Measurements from ENCODE around the gene DAAM1.

DNA sequence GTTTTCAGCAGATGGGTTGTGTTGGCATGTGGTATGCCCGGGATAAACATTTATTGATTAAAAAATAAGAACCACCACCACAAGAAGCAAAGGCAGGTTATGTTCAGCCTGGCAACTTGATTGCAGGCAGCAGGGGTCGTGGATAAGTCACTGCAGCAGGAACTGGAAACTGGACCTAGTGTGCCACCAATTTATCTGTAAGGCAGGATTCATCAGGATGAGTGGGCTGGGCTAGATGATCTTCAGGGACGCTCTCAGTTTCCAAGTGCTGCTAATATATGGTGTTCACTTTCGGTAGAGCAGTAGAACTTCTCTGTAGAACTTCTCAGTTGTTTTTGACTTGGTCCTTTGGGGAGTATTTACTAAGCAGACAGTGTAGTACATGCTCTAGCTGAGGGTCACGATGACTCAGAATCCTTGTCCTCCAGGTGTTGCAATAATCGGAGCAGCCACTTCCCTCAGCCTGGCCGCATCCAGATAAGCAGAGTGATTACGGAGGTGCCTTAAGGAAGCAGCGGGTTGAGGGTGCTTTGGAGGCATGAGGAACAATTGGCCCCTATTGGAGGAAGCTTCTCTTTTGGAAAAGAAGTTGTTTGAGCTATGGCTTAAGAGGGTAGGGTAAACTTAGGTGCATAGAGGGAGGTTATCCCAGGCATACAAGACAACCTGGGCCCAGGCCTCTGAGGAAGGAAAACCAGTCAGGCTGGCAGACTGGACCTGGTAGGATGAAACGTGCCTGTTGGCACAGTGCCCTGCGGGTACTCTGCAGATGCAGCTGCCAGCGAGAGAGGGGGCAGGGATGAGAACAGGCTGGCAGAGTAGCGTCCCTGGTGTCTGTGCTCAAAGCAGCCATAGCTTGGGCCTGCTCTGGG, 172.7 kb downstream of the DAAM1 start:
- no peak for TF ChIP-seq POLR2A (IDR thresholded peaks at IDR 0.05)
- TF ChIP-seq, protein P1, sequence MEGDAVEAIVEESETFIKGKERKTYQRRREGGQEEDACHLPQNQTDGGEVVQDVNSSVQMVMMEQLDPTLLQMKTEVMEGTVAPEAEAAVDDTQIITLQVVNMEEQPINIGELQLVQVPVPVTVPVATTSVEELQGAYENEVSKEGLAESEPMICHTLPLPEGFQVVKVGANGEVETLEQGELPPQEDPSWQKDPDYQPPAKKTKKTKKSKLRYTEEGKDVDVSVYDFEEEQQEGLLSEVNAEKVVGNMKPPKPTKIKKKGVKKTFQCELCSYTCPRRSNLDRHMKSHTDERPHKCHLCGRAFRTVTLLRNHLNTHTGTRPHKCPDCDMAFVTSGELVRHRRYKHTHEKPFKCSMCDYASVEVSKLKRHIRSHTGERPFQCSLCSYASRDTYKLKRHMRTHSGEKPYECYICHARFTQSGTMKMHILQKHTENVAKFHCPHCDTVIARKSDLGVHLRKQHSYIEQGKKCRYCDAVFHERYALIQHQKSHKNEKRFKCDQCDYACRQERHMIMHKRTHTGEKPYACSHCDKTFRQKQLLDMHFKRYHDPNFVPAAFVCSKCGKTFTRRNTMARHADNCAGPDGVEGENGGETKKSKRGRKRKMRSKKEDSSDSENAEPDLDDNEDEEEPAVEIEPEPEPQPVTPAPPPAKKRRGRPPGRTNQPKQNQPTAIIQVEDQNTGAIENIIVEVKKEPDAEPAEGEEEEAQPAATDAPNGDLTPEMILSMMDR (IDR thresholded peaks at IDR 0.05), result no peak

All from uterus (tissue), 2 donors.